Panc1 (cell line): ENCODE results near the gene C9orf72. TPM values are rescaled to one million over a fixed set of nuclear protein-coding genes. Genes with fewer than 3 reads are reported as not detected.

ENCODE experiments used
- ATAC-seq: fragments of 200-7000 bp; cut with Tn5 transposase; 2 replicates; pipeline ENCODE4 v1.9.1; 2020; ENCODE audit warnings: mild to moderate bottlenecking, moderate library complexity
- BruUV-seq: library from RNA; stranded (reverse); fragments of 400-500 nt; replicated peaks from 2 replicates; lab custom pipeline; 2021; lab: Mats Ljungman, UMichigan
- CTCF ChIA-PET: fragments of 300-600 bp; sonication (Branson Sonifier 250); formaldehyde crosslinking; loops from one replicate; lab custom pipeline; 2022; ENCODE audit warnings: antibody characterized with exemption; lab: Charles Lee
- POLR2A ChIA-PET: fragments of 300-600 bp; sonication (Branson Sonifier 250); formaldehyde crosslinking; loops from one replicate; lab custom pipeline; 2022; ENCODE audit warnings: antibody characterized with exemption; lab: Charles Lee
- DNase-seq: peaks from one replicate; pipeline ENCODE4 v3.0.0-alpha.2; 2010; ENCODE audit warnings: low read depth, low spot score
- H3K27ac ChIP-seq: 2 replicates; pipeline ENCODE4 v1.5.1; 2011; ENCODE audit warnings: mild to moderate bottlenecking, low read length, inconsistent platforms
- H3K27me3 ChIP-seq: fragments of 200-500 bp; sonication (Bioruptor generic); 2 replicates; pipeline ENCODE4 v1.6.0; 2014; ENCODE audit warnings: low read length, inconsistent platforms; ENCODE audit not compliant: control insufficient read depth, insufficient read depth
- H3K36me3 ChIP-seq: fragments of 200-500 bp; sonication (Bioruptor generic); 2 replicates; pipeline ENCODE4 v1.5.1; 2014; ENCODE audit warnings: inconsistent platforms, mild to moderate bottlenecking, low read length, moderate library complexity; ENCODE audit not compliant: control insufficient read depth, insufficient read depth
- H3K4me1 ChIP-seq: 2 replicates; pipeline ENCODE4 v1.5.1; 2011; ENCODE audit warnings: inconsistent platforms, mild to moderate bottlenecking, low read length, moderate library complexity; ENCODE audit not compliant: control insufficient read depth, insufficient read depth
- H3K4me3 ChIP-seq, 2 experiments: 2 replicates each; pipeline ENCODE4 v1.5.1; 2011 to 2012; ENCODE audit warnings: low read depth in 2 of 2, low read length in 2 of 2, mild to moderate bottlenecking in 2 of 2, inconsistent platforms in 1 of 2, moderate library complexity in 1 of 2
- H3K9me3 ChIP-seq: fragments of 200-500 bp; sonication (Bioruptor generic); 2 replicates; pipeline ENCODE4 v1.5.1; 2014; ENCODE audit warnings: low read depth, mild to moderate bottlenecking, inconsistent platforms, low read length, moderate library complexity; ENCODE audit not compliant: control insufficient read depth, insufficient read depth
- POLR2AphosphoS5 ChIP-seq: IDR thresholded peaks from 2 replicates; pipeline ENCODE4 v1.6.1; 2012; ENCODE audit warnings: mild to moderate bottlenecking, low read depth, low read length, moderate library complexity
- REST ChIP-seq, 2 experiments: IDR thresholded peaks; 2 replicates each; pipeline ENCODE4 v1.6.1; 2011 to 2012; ENCODE audit warnings: low read depth in 2 of 2, control low read depth in 1 of 2, low read length in 1 of 2, mild to moderate bottlenecking in 1 of 2, moderate library complexity in 1 of 2; ENCODE audit not compliant: insufficient read depth in 1 of 2
- SIN3A ChIP-seq: IDR thresholded peaks from 2 replicates; pipeline ENCODE4 v1.6.1; 2012; ENCODE audit warnings: low read depth, mild to moderate bottlenecking, low read length, moderate library complexity, borderline replicate concordance; ENCODE audit not compliant: insufficient read depth
- TCF7L2 ChIP-seq: IDR thresholded peaks from 2 replicates; pipeline ENCODE4 v1.6.1; 2011; ENCODE audit warnings: mild to moderate bottlenecking, low read depth, low read length, inconsistent platforms
- in situ Hi-C: cut with HindIII; loops from 2 replicates; pipeline ENCODE4 v1.10.0; 2016; ENCODE audit warnings: low sequenced_read_pairs, low pct_unique_long_range_greater_than_20kb
- intact Hi-C: fragments of 100-400 bp; cut with micrococcal nuclease; formaldehyde crosslinking; loops from one replicate; pipeline ENCODE4 v1.10.0; 2022; ENCODE audit not compliant: unreplicated experiment
- total RNA-seq: library from RNA; stranded (reverse); gene quantifications from one replicate; pipeline ENCODE4 v1.2.1, GENCODE V29; 2021; ENCODE audit not compliant: unreplicated experiment
- TF ChIP-seq, protein P1 (sequence below): fragments of 450-650 bp; IDR thresholded peaks from 2 replicates; pipeline ENCODE4 v1.5.1; 2017; ENCODE audit warnings: mild to moderate bottlenecking

Gene C9orf72
- total RNA-seq, 1 experiment from 2014 or later, result 3.6 TPM

DNA sequence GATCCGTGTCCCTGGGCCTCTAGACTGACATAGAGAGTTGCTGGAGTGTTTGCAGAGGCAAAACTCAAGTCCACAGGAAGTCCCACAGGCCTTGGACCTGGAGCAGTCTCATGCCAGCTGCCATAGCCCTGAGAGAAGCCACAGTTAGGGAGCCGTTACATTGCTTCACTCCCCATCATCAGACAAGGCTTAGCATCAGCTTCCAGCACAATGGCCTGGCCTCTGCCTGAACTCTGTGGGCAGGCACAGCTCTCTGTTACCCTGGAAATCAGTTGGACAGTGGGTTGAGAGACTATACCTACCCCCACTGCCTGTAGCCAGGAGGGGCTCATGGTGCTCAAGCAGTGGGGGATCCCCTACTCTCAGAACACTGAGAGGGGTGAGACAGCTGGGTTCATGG lies 16.2 kb upstream of the C9orf72 start:
- CTCF ChIA-PET, result no interaction called here
- intact Hi-C loops, result no loop called here
- TF ChIP-seq SIN3A (no peak), TCF7L2 (no peak), REST (IDR thresholded peaks at IDR 0.05; ENCODE audit: insufficient read depth in 1 of 2, low read depth in 2 of 2, low read length in 1 of 2) (no peak), POLR2AphosphoS5 (no peak)
- TF ChIP-seq, protein P1, sequence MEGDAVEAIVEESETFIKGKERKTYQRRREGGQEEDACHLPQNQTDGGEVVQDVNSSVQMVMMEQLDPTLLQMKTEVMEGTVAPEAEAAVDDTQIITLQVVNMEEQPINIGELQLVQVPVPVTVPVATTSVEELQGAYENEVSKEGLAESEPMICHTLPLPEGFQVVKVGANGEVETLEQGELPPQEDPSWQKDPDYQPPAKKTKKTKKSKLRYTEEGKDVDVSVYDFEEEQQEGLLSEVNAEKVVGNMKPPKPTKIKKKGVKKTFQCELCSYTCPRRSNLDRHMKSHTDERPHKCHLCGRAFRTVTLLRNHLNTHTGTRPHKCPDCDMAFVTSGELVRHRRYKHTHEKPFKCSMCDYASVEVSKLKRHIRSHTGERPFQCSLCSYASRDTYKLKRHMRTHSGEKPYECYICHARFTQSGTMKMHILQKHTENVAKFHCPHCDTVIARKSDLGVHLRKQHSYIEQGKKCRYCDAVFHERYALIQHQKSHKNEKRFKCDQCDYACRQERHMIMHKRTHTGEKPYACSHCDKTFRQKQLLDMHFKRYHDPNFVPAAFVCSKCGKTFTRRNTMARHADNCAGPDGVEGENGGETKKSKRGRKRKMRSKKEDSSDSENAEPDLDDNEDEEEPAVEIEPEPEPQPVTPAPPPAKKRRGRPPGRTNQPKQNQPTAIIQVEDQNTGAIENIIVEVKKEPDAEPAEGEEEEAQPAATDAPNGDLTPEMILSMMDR, result no peak
- ATAC-seq, result no peak
- Histone ChIP-seq H3K27me3 (no peaks in the 10 kb centered on the region), H3K4me1 (no peaks in the 10 kb centered on the region), H3K9me3 (no peaks in the 10 kb centered on the region), H3K4me3 (no peak overlapping the region), H3K36me3 (no peaks in the 10 kb centered on the region), H3K27ac (no peak overlapping the region)
- in situ Hi-C loops, result no loop called here
- BruUV-seq, result no TSS peak
- POLR2A ChIA-PET, result no interaction called here
- no peak for DNase-seq

DNA sequence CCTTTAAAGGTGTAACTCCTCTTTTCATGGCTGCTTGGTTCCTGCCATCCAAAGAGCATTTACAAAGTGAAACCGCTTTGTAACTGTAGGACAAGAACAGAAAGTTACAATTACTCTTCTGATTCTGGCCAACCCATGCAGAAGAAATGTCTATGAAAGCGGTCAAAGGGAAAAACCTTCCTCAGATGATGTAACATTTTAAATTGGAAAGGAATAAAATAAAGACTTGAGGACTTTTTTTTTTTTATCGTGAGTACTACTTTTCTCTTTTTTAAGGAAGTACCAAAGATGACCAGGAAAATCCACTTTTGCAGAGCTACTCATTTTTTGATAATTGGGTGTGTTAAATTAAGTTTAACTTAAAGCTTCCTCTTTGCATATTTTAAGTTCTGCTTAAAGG lies 13.0 kb upstream of the C9orf72 start:
- in situ Hi-C loops, result no loop called here
- no peak for ATAC-seq
- H3K4me1 ChIP-seq, result no peaks in the 10 kb centered on the region
- BruUV-seq, result no TSS peak
- no peaks in the 10 kb centered on the region for H3K36me3 ChIP-seq
- no peak overlapping the region for H3K27ac ChIP-seq
- no peak for DNase-seq
- TF ChIP-seq, protein P1, result no peak
- TF ChIP-seq POLR2AphosphoS5 (no peak), REST (IDR thresholded peaks at IDR 0.05; ENCODE audit: insufficient read depth in 1 of 2, low read depth in 2 of 2, low read length in 1 of 2) (no peak), TCF7L2 (no peak), SIN3A (no peak)
- ChIA-PET CTCF (no interaction called here), POLR2A (no interaction called here)
- H3K4me3 ChIP-seq, result peak overlapping the region in 1 of 2 experiments; percentile 26; a peak in 1 of 4 replicates
- H3K9me3 ChIP-seq, result no peaks in the 10 kb centered on the region
- intact Hi-C loops, result no loop called here
- H3K27me3 ChIP-seq, result no peaks in the 10 kb centered on the region
